Measurements from ENCODE around the gene NBEA.
"Not testable (repeated sequence)": the region's sequence is repeated elsewhere in the genome, so short reads cannot be mapped to it uniquely, and the experiment has no call there.

NBEA gene

GRCh38 chr13:35389535-35389934 is 447.5 kb downstream of the NBEA start:
- DNase-seq (ENCODE audit: low spot score): no peak

GRCh38 chr13:35392768-35393167 is 450.7 kb downstream of the NBEA start:
- no peak for DNase-seq (ENCODE audit: low spot score)

DNA sequence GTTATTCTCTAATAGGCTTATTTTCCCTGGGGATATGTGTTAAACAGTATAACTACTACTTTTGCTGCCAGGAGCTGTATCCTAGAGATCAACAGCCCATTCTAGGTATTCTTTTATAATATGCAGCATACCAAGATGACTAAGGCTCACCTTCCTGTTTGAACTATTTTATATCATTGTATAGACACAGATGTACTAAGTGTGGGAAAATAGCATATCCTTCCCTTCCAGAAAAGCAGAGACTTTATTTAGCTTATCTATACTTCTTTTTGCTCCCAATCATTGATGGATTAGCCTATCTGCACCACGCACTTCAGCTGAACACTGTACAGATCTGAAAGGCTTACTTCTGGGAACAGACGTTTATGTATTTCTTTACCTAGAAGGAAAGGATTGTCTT is 451.8 kb downstream of the NBEA start:
- no peak for DNase-seq (ENCODE audit: low spot score)

GRCh38 chr13:35408285-35408684 is 466.2 kb downstream of the NBEA start:
- DNase-seq (ENCODE audit: low spot score): not testable (repeated sequence)

GRCh38 chr13:35411059-35411744 is 469.1 kb downstream of the NBEA start:
- no peak for DNase-seq (ENCODE audit: low spot score)

GRCh38 chr13:35448465-35448864 is 506.4 kb downstream of the NBEA start:
- no peak for DNase-seq (ENCODE audit: low spot score)

GRCh38 chr13:35449821-35450220 is 507.8 kb downstream of the NBEA start:
- DNase-seq (ENCODE audit: low spot score): no peak

- DNase-seq (ENCODE audit: low spot score): no peak
Measured at GRCh38 chr13:35455022-35455421, 513.0 kb downstream of the NBEA start.

DNA sequence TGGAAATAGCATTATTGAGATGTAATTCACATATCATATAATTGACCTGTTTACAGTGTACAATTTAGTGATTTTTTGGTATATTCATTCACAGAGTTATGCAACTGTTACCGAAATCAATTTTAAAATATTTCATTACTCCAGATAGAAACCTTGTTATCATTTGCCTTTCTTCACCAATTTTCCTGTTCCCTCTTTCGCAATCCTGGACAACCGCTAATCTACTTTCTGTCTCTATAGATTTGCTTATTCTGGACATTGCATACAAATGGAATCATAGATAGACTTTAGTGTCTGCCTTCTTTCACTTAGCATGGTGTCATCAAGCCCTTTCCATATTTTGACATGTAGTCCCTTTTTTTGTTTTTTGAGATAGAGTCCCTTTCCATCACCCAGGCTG is 515.2 kb downstream of the NBEA start:
- no peak for DNase-seq (ENCODE audit: low spot score)

DNA sequence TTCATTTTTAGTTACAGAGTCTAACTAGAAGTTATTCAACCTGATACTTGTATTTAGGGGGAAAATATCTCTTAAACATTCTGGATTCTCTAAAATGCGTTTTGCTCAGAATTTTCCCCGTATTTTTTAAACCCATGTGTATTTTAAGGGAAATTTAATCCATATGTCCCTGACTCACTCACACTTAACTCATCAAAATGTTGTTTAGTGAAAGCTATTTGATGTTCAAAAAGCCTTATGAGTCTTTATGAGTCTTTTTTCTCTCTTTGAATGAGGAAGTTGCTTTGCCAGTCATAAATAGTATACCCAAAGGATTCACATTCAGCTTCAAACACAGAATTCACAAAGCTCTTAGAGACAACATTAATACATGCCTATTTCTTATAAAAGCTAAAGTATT is 518.0 kb downstream of the NBEA start:
- DNase-seq (ENCODE audit: low spot score): no peak

DNA sequence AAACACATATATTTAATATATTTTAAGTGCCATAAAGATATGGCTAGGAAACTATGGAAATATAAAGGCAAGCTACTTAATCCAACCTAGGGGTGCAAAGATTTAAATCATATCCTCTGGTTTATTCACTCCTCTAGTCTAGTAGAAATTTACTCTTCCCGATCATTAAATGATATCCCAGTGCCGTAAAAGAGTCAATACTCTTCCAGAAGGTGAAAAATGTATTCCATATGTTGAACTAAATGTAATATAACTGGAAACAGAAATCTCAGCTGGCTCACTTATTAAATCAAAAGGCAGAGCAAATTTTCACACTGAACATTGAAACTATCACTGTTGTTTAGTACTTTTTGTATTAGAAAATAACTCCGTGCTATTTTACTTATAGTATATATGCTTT is 523.3 kb downstream of the NBEA start:
- DNase-seq (ENCODE audit: low spot score): no peak

- no peak for DNase-seq (ENCODE audit: low spot score)
Measured at GRCh38 chr13:35468195-35468594, 526.1 kb downstream of the NBEA start.

DNA sequence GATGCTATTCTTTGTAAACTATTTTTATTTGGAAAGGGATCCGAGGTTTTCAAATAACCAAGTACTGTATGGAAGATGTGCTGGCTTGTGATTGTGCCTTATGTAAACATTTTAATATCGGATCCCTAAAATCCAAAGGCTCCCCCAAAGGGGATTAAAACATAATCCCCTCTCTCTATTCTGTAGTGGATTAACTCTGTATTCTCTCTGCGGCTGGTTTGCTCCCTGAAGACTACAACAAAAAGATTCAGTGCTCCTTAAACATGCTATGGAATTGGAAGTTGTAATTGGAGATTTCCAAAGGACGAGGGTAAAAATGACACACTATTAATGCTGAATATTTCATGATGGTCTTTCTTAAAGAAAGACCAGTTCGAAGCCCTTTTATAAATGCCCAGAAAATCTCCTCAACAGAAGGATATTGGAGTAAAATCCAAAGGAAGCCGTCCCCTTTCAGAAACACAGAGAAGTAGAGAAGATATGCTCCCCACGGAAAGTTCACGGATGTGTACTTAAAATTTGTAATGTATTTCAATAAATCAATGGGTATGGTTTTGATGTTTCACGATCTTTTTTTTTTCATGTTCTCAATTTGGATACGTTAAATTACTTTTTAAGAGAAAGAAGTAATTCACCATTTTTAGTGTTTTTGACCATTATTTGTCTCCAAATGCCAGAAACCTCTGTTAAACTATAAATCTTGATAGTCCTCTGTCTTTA is 527.9 kb downstream of the NBEA start:
- no peak for DNase-seq (ENCODE audit: low spot score)

- DNase-seq (ENCODE audit: low spot score): no peak
Measured at GRCh38 chr13:35470671-35471661, 528.9 kb downstream of the NBEA start.

GRCh38 chr13:35471706-35472322 is 529.7 kb downstream of the NBEA start:
- DNase-seq (ENCODE audit: low spot score): no peak

- no peak for DNase-seq (ENCODE audit: low spot score)
Measured at GRCh38 chr13:35472323-35472881, 530.3 kb downstream of the NBEA start.

DNA sequence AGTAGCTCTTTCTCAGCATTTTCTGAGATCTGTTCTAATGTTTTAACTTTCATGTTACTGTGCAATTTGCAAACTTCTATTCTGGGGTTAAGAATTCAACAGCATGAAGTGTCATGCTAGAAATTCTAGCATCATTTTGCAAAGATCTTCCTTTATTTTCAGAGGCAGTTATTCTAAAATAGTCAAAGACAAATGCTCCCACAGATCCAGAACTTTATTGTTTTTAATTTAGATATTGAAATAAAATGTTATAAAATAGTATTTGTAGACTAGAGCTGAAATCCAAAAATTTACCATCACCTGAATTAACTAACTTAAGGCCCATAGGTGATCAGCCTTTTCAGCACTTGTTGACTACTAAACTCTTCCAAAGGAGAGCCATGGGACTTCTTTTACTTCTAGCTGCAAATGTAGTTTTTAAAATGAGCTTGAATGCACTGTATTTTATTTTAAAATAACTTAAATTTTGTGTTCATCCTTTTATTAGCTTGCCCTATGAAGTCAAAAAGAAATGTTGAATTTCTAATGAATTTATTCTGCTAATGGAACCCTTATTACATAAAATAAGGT is 531.2 kb downstream of the NBEA start:
- DNase-seq (ENCODE audit: low spot score): no peak

DNA sequence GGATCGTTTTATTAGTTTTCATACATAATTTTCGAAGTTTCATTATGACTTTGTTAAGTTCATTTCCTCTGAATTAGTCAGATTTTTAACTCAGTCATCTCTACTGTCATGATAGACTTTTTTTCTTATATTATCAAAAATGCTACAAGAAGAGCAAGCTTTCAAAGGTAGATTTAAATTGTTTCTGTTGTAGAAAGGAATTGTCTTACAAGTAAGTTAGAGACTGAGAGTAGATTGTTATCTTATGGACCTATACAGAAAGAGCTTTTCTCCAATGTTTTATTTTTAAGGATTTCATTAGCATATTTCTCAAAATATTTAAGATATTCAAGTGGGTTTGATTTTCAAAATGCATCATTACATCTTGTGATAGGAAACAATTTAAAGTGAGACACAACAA is 531.7 kb downstream of the NBEA start:
- DNase-seq (ENCODE audit: low spot score): no peak

DNA sequence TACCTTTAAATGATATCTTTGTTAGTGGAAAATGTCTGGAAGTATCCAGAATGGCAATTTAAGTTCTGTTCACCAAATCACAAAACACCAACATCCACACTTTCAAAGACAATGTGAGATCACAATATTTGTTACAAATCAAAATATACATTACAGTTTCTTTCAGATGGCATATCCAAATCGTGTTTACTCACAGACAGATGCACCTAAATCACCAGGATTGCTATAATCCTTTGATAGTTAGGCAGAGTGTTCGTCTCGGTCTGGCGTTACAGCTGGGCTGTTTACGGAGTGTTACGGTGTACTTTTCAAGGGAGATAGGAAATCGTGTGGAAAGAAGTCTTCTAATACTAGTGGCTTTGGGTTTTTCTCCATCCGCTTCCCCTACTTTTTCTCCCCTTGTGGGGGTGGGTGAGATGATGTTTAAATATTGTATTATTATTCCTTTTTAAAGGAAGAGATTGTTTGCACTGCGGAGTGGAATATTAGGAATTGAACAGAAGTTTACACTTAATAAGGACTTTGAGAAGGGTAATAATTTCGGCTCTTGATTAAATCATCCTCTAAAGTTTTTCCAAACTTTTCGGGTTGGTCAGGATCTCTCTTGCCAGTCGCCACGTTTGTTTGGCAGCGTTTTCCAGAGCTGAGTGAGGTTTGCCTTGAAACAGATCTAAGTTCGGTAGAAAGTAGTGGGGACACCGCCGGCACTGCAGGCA is 532.6 kb downstream of the NBEA start:
- no peak for DNase-seq (ENCODE audit: low spot score)

DNA sequence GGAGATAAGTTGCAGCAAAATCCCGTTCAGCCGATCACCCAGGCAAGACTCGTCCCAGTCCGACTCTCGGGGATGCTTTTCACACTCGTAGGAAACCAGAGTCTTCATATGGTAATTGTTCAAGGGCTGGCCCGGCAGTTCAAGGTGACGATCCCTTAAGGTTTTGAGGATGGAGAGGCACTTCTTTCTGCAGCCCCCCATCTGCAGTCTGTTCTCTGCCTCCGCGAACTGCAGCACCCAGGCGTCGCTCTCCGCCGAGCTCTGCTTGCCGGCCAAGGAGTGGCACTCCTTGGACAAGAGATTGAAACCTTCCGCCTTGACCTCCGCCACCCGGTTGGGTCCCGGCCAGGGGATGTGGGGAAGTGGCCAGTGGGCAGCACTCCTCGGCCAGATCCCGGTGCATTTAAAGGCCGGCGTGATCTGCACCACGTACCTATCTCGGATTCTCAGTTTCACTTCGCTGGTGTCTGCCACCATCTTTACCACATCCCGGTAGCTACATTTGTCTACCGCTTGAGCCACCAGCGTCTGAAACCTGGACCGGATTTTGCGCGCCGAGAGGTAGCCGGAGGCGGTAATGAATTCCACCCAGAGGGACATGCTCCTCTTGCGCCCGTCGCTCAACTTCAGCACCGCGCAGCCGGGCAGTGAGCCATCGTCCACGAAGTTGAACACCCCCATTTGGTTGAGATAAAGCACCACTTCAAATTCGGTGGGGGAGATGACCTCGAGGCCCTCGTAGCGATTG is 533.3 kb downstream of the NBEA start:
- DNase-seq (ENCODE audit: low spot score): no peak

Measured in COLO829 (cell line).